NB4 (cell line): Measurements from ENCODE around the gene FOXP4.

ENCODE experiments used
- DNase-seq: peaks from one replicate; pipeline ENCODE4 v3.0.0; 2010; ENCODE audit warnings: low read depth
- H3K4me3 ChIP-seq: one replicate; pipeline ENCODE4 v1.5.1; 2011; ENCODE audit warnings: mild to moderate bottlenecking, low read depth, low read length, moderate library complexity
- CTCF ChIP-seq: IDR thresholded peaks from one replicate; pipeline ENCODE4 v1.5.1; 2012; ENCODE audit warnings: low read depth, low read length
- MAX ChIP-seq: IDR thresholded peaks from 2 replicates; pipeline ENCODE4 v1.6.1; 2011; ENCODE audit warnings: low read depth, low read length
- MYC ChIP-seq: IDR thresholded peaks from 2 replicates; pipeline ENCODE4 v1.6.1; 2011; ENCODE audit warnings: low read depth, low read length
- POLR2A ChIP-seq: IDR thresholded peaks from 2 replicates; pipeline ENCODE4 v1.6.1; 2011; ENCODE audit warnings: mild to moderate bottlenecking; ENCODE audit not compliant: insufficient read length; ENCODE audit errors: extremely low read depth

The FOXP4 gene

GRCh38 chr6:41567684-41568083 is 21.5 kb downstream of the FOXP4 start:
- H3K4me3 ChIP-seq = no peak overlapping the region
- no peak for DNase-seq
- no peak for TF ChIP-seq MYC
- no peak for TF ChIP-seq CTCF
- TF ChIP-seq MAX = no peak
- TF ChIP-seq POLR2A = no peak

GRCh38 chr6:41568202-41568584 is 22.0 kb downstream of the FOXP4 start:
- no peak overlapping the region for H3K4me3 ChIP-seq
- no peak for DNase-seq
- TF ChIP-seq CTCF (no peak), MAX (no peak), POLR2A (no peak), MYC (no peak)

- DNase-seq = no peak
- no peak overlapping the region for H3K4me3 ChIP-seq
- no peak for TF ChIP-seq MAX
- TF ChIP-seq CTCF = no peak
- TF ChIP-seq POLR2A = no peak
- TF ChIP-seq MYC = no peak
Observed at GRCh38 chr6:41568585-41569384, 22.6 kb downstream of the FOXP4 start.

- no peak overlapping the region for H3K4me3 ChIP-seq
- TF ChIP-seq MAX (no peak), POLR2A (no peak), CTCF (no peak), MYC (no peak)
- no peak for DNase-seq
Observed at GRCh38 chr6:41570259-41570615, 24.1 kb downstream of the FOXP4 start.

- TF ChIP-seq CTCF (no peak), MAX (peak; percentile 42)
- DNase-seq = peak; percentile 64
- H3K4me3 ChIP-seq = no peak overlapping the region
Observed at GRCh38 chr6:41571021-41571780, 25.0 kb downstream of the FOXP4 start.
